NCI-H1092 treated with DMSO at 0.1 percent for 48 hours (cell line): Measurements from ENCODE around the gene FAN1.
"Not testable (repeated sequence)": the region's sequence is repeated elsewhere in the genome, so short reads cannot be mapped to it uniquely, and the experiment has no call there.

Experiments used
- DNase-seq: peaks from one replicate; lab custom pipeline; 2025; lab: John Stamatoyannopoulos, UW

FAN1 gene

DNA sequence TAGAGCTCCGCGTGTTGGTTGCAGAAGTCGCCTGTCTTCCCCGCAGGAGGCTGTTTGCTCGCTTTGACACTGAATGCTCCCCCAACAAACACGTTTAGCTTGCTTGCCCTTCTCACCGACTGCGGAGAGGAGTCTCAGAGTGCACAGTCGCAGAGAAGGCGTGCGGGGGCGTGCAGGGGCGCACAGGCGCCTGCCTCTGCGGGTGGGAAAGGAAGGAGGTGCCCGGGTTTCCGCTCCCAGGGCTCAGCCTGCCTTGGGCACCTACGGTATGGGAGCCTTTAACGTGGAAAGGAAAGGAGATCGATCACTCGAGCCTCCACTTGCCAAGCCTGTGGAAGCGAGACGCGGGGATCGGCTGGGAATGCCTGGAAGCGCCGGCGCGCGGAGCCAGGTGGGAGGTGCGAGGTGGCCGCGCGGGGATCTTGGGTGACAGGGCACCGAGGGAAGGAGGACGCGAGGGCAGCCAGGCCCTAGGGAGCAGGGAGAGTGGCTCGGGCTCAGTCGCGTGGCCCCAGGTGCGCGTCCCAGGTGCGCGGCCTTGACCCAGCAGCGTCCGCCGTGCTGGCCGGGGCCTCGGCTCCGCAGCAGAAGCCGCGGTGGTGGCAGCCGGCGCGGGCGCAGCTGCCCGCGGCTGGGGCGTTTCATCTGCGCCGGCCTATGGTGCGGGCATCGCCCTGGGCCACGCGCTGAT lies at the start of gene FAN1:
Gene FAN1, plus strand, starts transcription at position 419 of the 691 bp plus-strand sequence. CDS start 749 bp downstream, outside the sequence.
- peak; percentile 81 for DNase-seq

DNA sequence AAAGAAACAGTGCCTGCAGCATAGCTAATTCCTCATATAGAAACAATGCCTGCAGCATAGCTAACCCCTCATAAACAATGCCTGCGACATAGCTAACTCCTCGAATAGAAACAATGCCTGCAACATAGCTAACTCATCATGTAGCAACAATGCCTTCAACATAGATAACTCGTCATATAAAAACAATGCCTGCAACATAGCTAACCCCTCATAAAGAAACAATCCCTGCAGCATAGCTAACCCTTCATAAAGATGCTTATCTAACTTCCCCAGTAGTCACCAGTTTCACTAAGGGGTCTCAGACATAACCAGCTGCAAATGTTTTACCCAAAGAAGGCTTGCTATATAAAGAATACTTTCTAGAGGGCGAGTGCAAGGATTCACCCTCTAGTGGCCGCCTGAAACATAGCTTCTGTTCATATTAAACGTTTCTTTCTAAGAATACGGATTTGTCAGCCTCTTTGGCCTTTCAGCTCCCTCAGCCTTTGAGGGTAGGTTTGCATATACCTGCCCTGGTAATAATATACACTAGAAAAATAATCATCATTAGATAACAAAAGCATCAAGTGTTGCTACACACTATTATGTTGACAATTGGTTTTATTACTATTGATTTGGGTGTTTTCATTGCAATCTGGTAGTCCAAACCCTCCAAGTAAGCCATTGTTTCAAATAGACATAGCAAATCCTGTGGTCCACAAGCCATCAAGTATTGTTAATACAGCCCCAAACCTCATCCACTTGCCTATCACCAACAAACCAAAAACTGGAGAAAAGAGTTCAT lies 44.4 kb upstream of the FAN1 start:
- DNase-seq: no peak

DNA sequence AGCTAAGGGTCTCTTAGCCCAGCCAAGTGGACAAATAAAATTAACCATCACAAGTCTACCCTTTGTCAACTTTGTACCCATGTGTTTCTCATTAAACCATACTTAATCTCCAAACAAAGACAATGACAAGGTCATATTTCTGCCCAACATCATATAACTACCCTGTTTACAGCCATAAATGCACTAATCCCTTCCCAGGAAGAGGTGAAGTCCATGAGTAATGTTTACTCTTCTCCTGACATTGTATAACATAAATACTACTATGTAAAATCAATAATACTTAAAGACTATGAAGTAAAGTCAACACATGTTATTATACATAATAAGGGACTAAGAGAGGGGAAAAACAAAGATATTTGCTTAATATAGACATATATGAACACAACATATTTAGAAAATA lies 38.5 kb upstream of the FAN1 start:
- DNase-seq: peak; percentile 19

DNA sequence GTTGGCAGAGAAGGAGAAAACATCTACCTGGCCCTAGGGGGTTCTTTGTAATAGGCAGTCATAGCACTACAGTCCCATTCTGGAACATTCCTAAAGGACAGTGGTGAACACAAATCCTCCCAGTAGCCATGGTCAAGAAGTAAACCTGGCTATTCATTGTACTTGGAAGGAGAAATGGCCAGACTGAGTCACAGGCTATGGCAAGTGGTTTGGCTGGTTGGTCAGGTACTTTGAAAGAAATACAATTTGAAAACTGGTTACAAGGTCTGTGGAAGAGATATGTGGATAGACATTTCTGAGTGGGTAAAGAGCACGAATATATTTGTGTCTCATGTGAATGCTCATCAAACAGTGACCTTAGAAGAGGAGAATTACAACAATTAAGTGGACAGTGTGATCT lies 33.0 kb upstream of the FAN1 start:
- DNase-seq: no peak

DNA sequence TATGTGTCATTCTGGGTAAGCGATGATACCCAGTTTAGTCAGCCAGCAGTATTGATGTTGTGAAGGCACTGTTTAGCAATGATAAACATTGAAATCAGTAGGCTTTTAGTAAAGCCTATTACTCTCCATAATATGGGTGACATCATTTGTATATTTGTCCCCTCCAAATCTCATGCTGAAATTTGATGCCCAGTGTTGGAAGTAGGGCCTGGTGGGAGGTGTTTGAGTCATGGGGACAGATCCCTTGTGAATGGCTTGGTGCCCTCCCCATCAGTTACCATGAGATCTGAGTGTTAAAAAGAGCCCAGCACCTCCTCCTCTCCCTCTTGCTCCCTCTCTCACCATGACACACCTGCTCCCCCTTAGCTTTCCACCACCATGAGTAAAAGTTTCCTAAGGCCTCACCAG lies 31.4 kb upstream of the FAN1 start:
- DNase-seq: no peak

DNA sequence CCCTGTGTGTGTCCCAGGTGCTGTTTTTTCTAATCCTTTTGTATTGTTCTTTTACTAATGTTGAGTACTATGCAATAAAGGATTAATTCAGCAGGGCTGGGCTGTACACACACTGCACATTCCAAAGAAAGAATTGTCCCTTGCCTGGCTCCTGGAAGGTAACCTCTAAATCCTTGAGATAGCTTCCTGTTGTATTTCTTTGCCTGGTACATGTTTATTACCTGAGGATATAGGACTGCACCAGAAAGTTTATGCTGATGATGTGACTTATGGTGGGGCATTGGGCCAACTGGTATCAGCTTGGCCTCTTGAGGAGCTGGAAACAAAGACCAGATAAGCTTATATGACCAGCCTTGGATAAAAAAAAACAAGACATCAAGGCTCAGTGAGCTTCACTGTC lies 26.6 kb upstream of the FAN1 start:
- no peak for DNase-seq

DNA sequence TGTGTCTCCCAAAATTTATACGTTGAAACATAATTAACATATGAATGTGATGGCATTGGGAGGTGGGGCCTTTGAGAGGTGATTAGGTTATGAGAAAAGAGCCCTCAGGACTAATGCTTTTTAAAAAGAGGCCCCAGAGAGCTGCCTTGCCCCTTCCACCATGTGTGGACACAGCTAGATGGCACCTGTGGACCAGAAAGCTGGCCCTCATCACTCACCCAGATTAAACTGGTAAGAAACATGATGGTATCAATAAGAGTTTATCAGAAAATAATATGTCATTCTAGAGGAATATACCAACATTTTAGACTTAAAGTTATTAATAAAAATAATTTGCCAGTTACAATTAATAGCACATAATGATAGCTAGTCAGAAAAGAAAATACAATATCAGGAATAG lies 25.2 kb upstream of the FAN1 start:
- no peak for DNase-seq

DNA sequence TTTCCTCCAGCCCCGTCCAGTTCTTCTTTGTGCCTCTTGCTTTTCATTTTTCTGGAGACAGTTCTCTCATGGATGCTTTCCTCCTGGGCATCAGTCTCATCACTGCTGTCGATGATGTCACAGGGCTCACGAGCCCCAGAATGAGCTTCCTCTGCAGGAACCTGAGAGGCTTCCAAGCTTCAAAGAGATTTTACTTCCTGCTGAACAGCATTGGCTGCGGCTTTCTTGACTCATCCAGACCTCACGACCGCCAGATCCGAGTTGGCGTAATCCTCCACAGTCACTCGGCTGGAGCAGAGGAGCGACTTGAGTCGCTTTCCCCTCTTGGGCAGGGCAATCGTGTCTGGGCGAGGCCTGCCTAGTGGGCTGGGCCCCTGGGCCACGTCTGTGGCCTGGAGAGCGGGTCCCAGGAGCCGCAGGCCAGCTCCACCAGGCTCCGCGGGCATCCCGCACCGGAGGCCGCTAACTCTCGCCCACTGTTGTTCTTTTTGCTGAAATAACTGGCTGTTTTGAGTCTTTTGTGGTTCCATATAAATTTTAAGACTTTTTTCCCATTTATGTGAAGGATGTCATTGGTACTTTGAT lies 20.8 kb upstream of the FAN1 start:
- no peak for DNase-seq

DNA sequence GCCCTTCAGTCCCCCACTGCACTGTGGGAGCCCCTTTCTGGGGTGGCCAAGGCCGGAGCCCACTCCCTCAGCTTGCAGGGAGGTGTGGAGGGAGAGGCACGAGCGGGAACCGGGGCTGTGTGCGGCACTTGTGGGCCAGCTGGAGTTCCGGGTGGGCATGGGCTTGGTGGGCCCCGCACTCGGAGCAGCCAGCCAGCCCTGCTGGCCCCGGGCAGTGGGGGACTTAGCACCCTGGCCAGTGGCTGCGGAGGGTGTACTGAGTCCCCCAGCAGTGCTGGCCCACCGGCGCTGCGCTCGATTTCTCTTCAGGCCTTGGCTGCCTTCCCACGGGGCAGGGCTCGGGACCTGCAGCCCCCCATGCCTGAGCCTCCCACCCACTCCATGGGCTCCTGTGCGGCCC lies 20.0 kb upstream of the FAN1 start:
- not testable (repeated sequence) for DNase-seq

DNA sequence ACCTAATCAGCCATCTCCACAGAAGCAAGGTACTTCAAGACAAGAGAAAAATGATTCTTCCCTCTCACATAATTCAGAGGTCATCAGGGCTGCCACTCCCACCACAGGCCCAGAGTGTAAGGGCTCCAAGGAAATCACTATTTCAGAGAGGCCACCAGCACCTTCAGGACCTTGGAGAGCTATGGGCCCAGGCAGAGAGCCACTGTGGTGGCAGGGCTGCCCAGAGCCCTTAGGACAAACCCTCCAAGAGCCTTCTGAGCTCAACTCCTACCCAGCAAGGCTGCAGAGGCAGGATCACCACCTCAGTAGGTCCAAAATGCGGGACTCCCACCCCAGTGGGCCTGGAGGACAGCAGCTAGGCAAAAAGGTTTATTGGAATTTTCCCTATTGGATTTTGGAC lies 17.9 kb upstream of the FAN1 start:
- no peak for DNase-seq

DNA sequence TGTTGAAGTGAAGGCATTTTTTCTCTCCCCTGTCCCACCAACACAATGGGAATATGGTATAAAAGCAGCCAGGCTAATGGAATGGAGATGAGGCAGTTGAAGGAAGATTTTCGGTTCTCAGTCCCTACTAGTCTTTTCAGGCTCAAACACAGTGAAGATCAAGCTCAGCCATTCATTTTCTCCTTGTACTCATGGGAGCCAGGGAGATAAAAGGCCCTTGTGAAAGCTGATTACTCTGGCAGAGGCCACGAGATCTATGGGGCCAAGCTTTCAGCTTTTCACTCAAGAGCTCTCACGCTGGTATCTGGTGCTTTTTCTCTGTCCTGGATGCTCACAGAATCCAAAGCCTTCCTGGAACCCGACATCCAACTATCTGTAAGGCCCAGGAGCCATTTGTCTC lies 14.5 kb upstream of the FAN1 start:
- no peak for DNase-seq

DNA sequence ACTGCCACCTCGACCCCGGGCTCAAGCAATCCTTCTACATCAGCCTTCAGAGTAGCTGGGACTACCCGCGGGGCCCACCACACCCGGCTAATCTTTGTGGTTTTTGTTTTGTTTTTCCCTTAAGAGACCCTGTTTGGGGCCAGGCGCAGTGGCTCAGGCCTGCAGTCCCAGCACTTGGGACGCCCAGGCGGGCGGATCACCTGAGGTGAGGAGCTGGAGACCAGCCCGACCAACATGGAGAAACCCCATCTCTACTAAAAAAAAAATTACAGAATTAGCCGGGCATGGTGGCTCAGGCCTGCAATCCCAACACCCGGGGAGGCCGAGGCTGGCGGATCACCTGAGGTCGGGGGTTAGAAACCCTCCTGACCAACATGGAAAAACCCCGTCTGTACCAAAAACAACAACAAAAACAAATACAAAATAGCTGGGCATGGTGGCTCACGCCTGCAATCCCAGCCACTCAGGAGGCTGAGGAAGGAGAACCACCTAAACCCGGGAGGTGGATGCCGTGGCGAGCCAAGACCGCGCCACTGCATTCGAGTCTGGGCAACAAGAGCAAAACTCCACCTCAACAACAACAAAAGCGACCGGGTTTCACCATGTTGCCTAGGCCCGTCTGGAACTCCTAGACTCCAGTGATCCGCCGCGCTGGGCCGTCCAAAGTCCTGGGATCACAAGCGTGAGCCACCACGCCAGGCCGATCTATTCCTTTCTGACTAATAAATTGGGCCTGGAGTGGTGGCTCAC lies 8.1 kb upstream of the FAN1 start:
- DNase-seq: no peak

DNA sequence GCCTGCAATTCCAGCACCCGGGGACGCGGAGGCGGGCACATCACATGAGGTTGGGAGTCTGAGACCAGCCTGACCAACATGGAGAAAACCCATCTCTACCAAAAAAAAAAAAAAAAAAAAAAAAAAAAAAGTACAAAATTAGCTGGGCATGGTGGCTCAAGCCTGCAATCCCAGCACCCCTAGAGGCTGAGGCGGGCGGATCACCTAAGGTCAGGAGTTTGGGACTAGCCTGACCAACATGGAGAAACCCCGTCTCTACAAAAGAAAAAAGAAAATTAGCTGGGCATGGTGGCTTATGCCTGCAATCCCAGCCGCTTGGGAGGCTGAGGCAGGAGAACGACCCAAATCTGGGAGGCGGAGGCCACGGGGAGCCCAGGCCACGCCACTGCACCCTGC lies 7.5 kb upstream of the FAN1 start:
- no peak for DNase-seq

DNA sequence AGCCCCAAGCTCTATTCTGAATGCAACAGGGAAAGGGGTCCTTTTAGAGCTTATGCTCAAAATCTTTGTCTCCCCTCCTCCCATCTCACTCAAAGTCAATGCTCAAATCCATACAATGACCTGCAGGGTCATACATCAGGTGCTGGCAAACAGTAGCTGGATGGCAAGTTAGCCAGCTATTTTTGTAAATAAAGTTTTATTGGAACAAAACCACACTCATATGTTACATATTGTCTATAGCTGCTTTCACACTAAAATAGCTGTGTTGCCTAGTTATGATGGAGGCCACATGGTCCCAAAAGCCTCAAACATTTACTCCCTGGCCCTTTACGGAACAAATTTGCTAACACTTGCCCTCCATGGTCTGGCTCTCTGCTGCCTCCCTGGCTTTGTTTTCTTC lies 1.8 kb upstream of the FAN1 start:
- DNase-seq: no peak

DNA sequence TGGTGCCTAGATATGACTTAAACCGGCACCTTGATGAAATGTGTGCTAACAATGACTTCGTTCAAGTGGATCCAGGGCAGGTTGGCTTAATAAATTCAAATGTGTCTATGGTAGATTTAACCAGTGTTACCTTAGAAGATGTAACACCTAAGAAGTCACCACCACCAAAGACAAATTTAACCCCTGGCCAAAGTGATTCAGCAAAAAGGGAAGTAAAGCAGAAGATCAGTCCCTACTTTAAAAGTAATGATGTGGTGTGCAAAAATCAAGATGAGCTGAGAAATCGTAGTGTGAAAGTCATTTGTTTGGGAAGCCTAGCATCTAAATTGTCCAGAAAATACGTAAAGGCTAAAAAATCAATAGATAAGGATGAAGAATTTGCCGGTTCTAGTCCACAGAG lies 1.1 kb downstream of the FAN1 start:
- no peak for DNase-seq

DNA sequence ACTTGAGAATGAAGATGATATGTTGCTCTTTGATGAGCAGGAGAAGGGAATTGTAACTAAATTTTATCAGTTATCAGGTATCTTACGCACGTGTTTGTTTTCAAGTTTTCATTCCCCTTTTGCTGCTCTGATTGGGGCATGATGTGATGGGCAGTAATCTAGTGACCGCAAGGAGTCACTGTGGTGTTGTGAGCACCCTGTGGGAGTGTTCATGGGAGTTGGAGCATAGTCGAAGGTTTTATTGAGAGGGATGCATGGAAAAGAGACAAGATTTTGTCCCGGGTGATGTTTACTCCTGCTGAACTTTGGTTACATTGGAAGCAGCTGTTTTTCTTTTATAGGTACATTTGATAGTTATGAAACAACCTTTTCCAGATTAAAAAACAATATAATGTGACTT lies 2.1 kb downstream of the FAN1 start:
- DNase-seq: no peak

DNA sequence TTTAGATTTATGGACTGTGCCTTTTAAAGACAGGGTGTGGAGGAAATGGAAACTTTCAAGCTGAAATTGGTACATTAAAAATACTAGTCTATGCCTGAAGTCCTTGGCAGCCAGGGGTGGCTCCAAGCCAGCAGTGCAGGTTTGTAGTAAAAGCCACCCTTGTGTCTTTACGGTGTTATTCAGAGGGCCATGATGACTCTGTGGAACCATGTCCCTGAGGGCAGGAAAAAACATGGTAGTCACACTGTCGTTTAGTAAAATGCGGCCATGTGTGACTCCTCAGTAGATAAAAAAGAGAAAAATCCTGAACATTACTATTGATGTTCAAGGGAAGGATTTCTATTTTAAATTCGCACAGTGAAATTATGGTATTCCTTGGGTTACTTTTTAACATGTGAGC lies 2.7 kb downstream of the FAN1 start:
- no peak for DNase-seq

DNA sequence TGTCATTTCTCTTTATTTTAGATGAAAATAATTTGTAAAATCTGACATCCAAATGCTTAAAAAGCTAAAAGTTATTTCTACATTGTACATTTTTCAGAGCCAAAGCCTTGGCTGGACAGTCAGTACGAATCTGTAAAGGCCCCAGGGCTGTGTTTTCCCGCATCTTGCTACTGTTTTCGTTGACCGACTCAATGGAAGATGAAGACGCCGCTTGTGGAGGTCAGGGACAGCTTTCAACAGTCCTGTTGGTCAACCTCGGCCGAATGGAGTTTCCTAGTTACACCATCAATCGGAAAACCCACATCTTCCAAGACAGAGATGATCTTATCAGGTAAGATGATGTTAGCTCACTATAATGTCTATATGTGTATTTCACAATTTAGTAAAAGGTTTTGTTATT lies 10.0 kb downstream of the FAN1 start:
- DNase-seq: no peak

DNA sequence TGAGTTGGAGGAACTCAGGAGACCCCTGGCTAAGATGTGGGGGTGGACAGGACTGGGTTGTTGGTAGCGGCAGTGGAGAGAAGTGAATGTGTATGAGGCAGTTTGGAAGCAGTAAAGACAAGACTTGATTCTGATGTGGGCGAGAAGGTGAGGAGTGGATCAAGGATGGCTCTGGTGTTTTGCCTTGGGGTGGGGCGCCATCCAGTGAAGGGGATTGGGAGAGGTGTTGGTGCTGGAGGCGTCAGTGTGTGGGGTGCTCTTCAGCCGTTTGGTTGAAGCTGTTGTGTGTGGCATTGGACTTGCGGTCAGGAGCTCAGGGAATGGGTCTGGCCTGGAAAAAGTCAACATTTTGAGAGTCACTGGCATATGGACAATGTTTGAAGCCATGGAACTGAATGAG lies 13.3 kb downstream of the FAN1 start:
- no peak for DNase-seq

DNA sequence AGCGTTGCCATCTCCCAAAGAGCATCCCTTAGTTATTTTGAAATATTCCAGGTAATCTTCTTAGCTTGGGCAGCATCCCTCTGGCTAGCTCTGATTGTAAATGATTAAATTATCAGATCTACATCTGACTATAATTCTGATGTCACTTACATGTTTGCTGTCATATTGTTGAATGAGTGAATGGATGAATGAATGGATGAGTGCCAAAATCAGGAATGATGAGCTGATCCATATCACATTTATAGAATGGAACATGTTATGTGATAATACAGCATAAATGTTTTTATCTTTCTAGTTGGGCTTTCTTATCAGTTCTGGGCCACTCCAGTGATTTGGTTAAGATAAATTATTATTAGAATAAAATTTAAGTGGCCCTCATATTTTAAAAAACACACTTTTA lies 14.0 kb downstream of the FAN1 start:
- DNase-seq: no peak

DNA sequence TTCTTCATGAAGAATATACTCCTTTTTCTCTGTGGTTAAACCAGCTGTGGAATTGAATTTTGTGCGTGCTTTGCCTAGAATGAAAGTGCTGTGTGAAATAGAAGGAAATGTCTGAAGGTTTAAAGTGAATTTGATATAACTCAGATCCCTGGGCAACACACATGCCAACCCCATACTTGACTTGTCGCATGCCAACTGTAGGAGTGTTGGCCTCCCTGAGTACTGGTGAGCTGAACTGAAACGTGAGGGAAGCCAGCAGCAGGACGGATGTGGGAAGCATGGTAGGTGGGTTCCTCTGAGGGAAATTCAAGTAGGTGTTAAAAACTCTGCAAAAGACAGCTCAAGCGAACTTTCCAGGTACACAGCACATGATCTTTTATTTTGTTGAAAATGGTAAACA lies 14.7 kb downstream of the FAN1 start:
- DNase-seq: no peak

DNA sequence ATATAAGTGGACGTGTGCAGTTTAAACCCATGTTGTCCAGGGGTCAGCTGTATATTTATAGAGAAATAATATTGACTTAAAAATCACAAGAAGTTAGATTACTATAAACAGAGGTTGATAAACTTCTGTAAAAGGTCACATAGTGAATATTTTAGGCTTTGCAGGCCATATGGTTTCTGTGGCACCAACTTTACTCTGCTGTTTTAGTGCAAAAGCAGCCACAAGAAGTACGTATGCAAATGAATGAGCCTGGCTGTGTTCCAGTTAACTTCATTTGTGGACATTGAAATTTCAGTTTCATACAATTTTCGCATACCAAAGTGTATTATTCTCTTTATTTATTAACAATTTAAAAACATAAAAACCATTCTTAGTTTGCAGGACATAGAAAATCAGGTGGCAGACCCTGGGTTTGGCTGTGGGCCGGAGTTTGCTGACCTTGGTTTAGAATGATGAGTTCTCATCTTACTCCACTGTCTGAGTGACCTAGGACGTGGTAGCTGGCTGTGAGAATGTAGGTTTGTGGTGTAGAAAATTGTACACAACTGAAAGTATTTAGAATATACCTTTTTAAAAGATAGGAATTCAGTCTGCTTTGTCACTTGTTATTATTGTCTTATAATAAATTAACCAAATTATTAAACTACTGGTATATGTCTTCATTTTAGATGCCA lies 16.3 kb downstream of the FAN1 start:
- DNase-seq: no peak
